DND-41 (cell line): ENCODE results near the gene MATN1.

Source experiments
- ATAC-seq: fragments of 200-7000 bp; cut with Tn5 transposase; 3 replicates; pipeline ENCODE4 v1.9.1; 2021; ENCODE audit warnings: low read depth; ENCODE audit not compliant: insufficient read depth
- DNase-seq: peaks from one replicate; pipeline ENCODE4 v3.0.0-alpha.2; 2020
- H2AFZ ChIP-seq: 2 replicates; pipeline ENCODE4 v1.6.0; 2012; ENCODE audit warnings: low read depth, low read length
- H3K27ac ChIP-seq: 2 replicates; pipeline ENCODE4 v1.5.1; 2012; ENCODE audit warnings: low read length, inconsistent platforms
- H3K27me3 ChIP-seq: fragments of 200-600 bp; sonication (generic); 2 replicates; pipeline ENCODE4 v1.6.0; 2012; ENCODE audit warnings: low read length, mild to moderate bottlenecking, inconsistent platforms; ENCODE audit not compliant: insufficient read depth, poor library complexity
- H3K36me3 ChIP-seq: 2 replicates; pipeline ENCODE4 v1.5.1; 2012; ENCODE audit warnings: low read length, inconsistent platforms; ENCODE audit not compliant: insufficient read depth
- H3K4me1 ChIP-seq: 2 replicates; pipeline ENCODE4 v1.5.1; 2012; ENCODE audit warnings: mild to moderate bottlenecking, low read length; ENCODE audit not compliant: insufficient read depth
- H3K4me2 ChIP-seq: 2 replicates; pipeline ENCODE4 v1.6.0; 2012; ENCODE audit warnings: mild to moderate bottlenecking, moderate library complexity, low read length, inconsistent platforms; ENCODE audit not compliant: insufficient read depth
- H3K4me3 ChIP-seq, 2 experiments: fragments of 200-600 bp in 1 of 2; shearing (Covaris generic) in 1 of 2; 2 replicates each; pipeline ENCODE4 v1.5.1; 2012 to 2016; ENCODE audit warnings: inconsistent platforms in 2 of 2, low read length in 2 of 2, mild to moderate bottlenecking in 2 of 2, low read depth in 1 of 2, moderate library complexity in 1 of 2
- H3K79me2 ChIP-seq: 2 replicates; pipeline ENCODE4 v1.6.0; 2012; ENCODE audit warnings: low read length, inconsistent platforms; ENCODE audit not compliant: insufficient read depth
- H3K9ac ChIP-seq: 2 replicates; pipeline ENCODE4 v1.6.0; 2012; ENCODE audit warnings: low read depth, mild to moderate bottlenecking, inconsistent platforms, low read length, moderate library complexity
- H3K9me3 ChIP-seq: 2 replicates; pipeline ENCODE4 v1.5.1; 2012; ENCODE audit warnings: low read length, moderate library complexity, mild to moderate bottlenecking, inconsistent platforms; ENCODE audit not compliant: insufficient read depth, severe bottlenecking
- H4K20me1 ChIP-seq: 2 replicates; pipeline ENCODE4 v1.6.0; 2012; ENCODE audit warnings: low read length; ENCODE audit not compliant: insufficient read depth
- EZH2 ChIP-seq: IDR thresholded peaks from 3 replicates; pipeline ENCODE4 v1.6.1; 2012; ENCODE audit warnings: borderline replicate concordance, low read depth, mild to moderate bottlenecking, moderate library complexity, low read length, inconsistent platforms; ENCODE audit not compliant: severe bottlenecking
- TF ChIP-seq, protein P1 (sequence below): IDR thresholded peaks from 2 replicates; pipeline ENCODE4 v1.5.1; 2012; ENCODE audit warnings: borderline replicate concordance, low read length, moderate library complexity, mild to moderate bottlenecking; ENCODE audit not compliant: poor library complexity, severe bottlenecking; ENCODE audit errors: extremely low read depth

The MATN1 gene

DNA sequence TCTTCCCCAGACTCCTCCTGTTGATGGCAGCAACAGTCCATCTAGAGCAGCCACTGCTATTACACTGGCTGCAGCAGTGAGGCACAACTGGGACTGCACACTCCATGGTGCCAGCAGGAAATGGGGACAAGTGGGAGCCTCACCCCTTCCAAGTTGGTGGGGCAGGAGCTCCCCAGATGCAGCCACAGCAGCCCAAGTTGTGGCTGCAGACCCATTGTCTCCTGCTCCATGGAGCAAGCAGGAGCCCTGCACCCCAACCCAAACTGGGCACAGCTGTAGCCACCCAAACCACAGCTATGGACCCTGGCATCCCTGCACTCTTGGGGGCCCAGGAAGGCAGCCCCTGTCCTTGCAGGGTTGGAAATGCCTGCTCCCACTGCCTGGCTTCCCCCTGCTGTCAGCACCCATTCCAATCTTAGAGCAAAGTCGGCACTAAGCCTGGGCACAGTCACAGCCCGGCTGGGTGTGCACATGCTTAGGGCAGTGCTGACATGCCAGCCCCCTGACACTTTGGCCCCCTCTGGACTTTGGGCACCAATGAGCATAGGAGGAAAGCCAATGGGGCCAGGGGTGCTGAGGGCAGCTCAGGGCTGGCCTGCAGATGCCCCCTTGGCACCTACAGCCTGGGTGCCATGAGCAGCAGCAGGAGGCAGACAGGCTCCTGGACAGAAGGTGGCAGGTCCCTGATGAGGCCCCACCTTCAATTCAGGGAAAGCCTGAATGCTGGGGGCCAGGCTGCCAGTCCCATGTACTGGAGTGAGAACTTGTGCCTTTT is 44.0 kb downstream of the MATN1 start:
- Histone ChIP-seq H3K4me1 (no peaks in the 10 kb centered on the region), H3K36me3 (no peaks in the 10 kb centered on the region), H3K27ac (no peak overlapping the region), H3K4me3 (no peak overlapping the region), H3K9ac (no peak overlapping the region), H4K20me1 (no peaks in the 10 kb centered on the region), H3K27me3 (no peaks in the 10 kb centered on the region), H3K9me3 (peaks cover 21% of the 10 kb centered on the region), H3K4me2 (no peak overlapping the region), H3K79me2 (no peaks in the 10 kb centered on the region), H2AFZ (no peak overlapping the region)
- TF ChIP-seq, protein P1, sequence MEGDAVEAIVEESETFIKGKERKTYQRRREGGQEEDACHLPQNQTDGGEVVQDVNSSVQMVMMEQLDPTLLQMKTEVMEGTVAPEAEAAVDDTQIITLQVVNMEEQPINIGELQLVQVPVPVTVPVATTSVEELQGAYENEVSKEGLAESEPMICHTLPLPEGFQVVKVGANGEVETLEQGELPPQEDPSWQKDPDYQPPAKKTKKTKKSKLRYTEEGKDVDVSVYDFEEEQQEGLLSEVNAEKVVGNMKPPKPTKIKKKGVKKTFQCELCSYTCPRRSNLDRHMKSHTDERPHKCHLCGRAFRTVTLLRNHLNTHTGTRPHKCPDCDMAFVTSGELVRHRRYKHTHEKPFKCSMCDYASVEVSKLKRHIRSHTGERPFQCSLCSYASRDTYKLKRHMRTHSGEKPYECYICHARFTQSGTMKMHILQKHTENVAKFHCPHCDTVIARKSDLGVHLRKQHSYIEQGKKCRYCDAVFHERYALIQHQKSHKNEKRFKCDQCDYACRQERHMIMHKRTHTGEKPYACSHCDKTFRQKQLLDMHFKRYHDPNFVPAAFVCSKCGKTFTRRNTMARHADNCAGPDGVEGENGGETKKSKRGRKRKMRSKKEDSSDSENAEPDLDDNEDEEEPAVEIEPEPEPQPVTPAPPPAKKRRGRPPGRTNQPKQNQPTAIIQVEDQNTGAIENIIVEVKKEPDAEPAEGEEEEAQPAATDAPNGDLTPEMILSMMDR: no peak
- TF ChIP-seq EZH2: no peak
- ATAC-seq: no peak
- no peak for DNase-seq

DNA sequence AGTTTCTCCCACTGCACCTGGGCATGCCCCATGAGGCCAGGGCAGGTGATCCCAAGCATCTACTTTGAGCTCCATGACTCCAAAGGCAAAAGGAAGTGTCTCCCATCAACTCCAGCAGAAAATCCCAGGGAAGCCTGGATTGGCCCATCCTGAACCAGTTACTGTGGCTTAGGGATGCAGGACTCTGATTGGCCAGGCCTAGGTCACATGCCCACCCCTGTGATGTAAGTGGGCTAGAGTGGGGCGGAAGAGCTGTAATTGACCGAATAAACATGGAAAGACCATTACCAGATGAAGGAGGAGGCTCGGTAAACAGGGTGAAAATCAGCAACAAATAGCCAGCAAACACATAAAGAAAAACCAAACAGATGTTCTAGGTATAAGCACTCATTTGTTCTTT is 45.2 kb downstream of the MATN1 start:
- no peak overlapping the region for H3K27ac ChIP-seq
- no peak for ATAC-seq
- H3K36me3 ChIP-seq: no peaks in the 10 kb centered on the region
- no peak overlapping the region for H2AFZ ChIP-seq
- no peak overlapping the region for H3K4me3 ChIP-seq
- TF ChIP-seq, protein P1: no peak
- TF ChIP-seq EZH2: no peak
- no peak overlapping the region for H3K9ac ChIP-seq
- H3K4me1 ChIP-seq: no peaks in the 10 kb centered on the region
- peaks cover 21% of the 10 kb centered on the region for H3K9me3 ChIP-seq
- no peak for DNase-seq
- no peaks in the 10 kb centered on the region for H3K27me3 ChIP-seq
- no peaks in the 10 kb centered on the region for H3K79me2 ChIP-seq
- no peak overlapping the region for H3K4me2 ChIP-seq
- no peaks in the 10 kb centered on the region for H4K20me1 ChIP-seq

DNA sequence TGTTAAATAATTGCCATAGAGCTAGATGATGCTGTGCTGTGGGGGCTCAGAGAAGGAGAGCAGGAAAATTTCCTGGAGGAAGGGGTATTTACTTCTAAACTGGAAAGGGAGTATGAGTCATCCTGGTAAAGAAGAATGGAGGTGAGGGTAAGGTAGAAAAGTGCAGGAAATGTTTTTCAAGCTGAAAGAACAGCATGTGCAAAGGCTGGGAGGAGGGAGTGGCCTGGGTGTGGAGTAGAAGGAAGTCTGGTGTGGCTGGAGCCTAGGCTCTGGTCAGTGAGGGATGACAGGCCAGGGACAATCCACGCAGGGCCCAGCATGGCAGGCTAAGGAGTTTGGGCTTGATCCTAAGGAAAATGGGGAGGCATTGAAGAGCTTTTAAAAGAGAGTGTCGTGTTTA is 45.9 kb downstream of the MATN1 start:
- no peak overlapping the region for H3K4me2 ChIP-seq
- no peaks in the 10 kb centered on the region for H3K79me2 ChIP-seq
- no peak for TF ChIP-seq EZH2
- TF ChIP-seq, protein P1: no peak
- no peak for ATAC-seq
- no peaks in the 10 kb centered on the region for H3K27me3 ChIP-seq
- no peak overlapping the region for H3K27ac ChIP-seq
- H2AFZ ChIP-seq: no peak overlapping the region
- H3K9ac ChIP-seq: no peak overlapping the region
- H3K9me3 ChIP-seq: peaks cover 21% of the 10 kb centered on the region
- DNase-seq: no peak
- no peak overlapping the region for H3K4me3 ChIP-seq
- no peaks in the 10 kb centered on the region for H3K4me1 ChIP-seq
- H3K36me3 ChIP-seq: no peaks in the 10 kb centered on the region
- H4K20me1 ChIP-seq: no peaks in the 10 kb centered on the region
